Ovary (tissue), 3 donors: Measurements from ENCODE around the gene TLNRD1.

Source experiments
- CTCF ChIP-seq, 3 donors: fragments of 450-650 bp in 2 of 3; fragments of 200-600 bp in 1 of 3; IDR thresholded peaks; one replicate each; pipeline versions ENCODE4 v1.5.1 to v1.8.0; 2016 to 2022; ENCODE audit warnings: antibody characterized with exemption in 3 of 3, mild to moderate bottlenecking in 1 of 3
- EP300 ChIP-seq: sonication (generic); formaldehyde crosslinking; IDR thresholded peaks from one replicate; pipeline ENCODE4 v1.6.1; 2017; ENCODE audit warnings: antibody characterized with exemption
- donor health status: DM: no; HTN: no; CAD: no.

- TF ChIP-seq CTCF (IDR thresholded peaks at IDR 0.05) (no peak), EP300 (no peak)
These were observed 4.5 kb upstream of the TLNRD1 start for GRCh38 chr15:80996247-80996646.
